ENCODE data around the gene ACY1.
A peak's percentile ranks its signal among the peaks of the same experiment; 100 is the strongest.

The ACY1 gene

GRCh38 chr3:51983578-51984268 lies 388 bp downstream of the ACY1 start:
- Histone ChIP-seq H3K4me3 (replicated peaks; ENCODE audit: insufficient read depth, low read length) (peak overlapping the region; percentile 66), H3K27me3 (ENCODE audit: insufficient read depth, poor library complexity, severe bottlenecking) (no peaks in the 10 kb centered on the region), H3K27ac (replicated peaks) (peak overlapping the region; percentile 78)
- DNase-seq (ENCODE audit: low read depth in 1 of 2, low spot score in 1 of 2) = no peak
- TF ChIP-seq SPI1 (IDR thresholded peaks at IDR 0.05; ENCODE audit: borderline replicate concordance, low read depth) = no peak
- TF ChIP-seq REST (IDR thresholded peaks at IDR 0.05; ENCODE audit: insufficient replicate concordance, low read depth) = no peak
- TF ChIP-seq POLR2AphosphoS5 (IDR thresholded peaks at IDR 0.05; ENCODE audit: low read depth) = no peak
- TF ChIP-seq CTCF (IDR thresholded peaks at IDR 0.05; ENCODE audit: insufficient read depth, low read length) = no peak
- TF ChIP-seq GABPA (IDR thresholded peaks at IDR 0.05; ENCODE audit: low read depth) = no peak

GRCh38 chr3:51984269-51984647 lies 923 bp downstream of the ACY1 start:
- Histone ChIP-seq H3K27ac (replicated peaks) (no peak overlapping the region), H3K27me3 (ENCODE audit: insufficient read depth, poor library complexity, severe bottlenecking) (no peaks in the 10 kb centered on the region), H3K4me3 (replicated peaks; ENCODE audit: insufficient read depth, low read length) (no peak overlapping the region)
- DNase-seq (ENCODE audit: low read depth in 1 of 2, low spot score in 1 of 2) = no peak
- no peak for TF ChIP-seq REST (IDR thresholded peaks at IDR 0.05; ENCODE audit: insufficient replicate concordance, low read depth)
- TF ChIP-seq CTCF (IDR thresholded peaks at IDR 0.05; ENCODE audit: insufficient read depth, low read length) = no peak
- TF ChIP-seq POLR2AphosphoS5 (IDR thresholded peaks at IDR 0.05; ENCODE audit: low read depth) = no peak
- no peak for TF ChIP-seq GABPA (IDR thresholded peaks at IDR 0.05; ENCODE audit: low read depth)
- no peak for TF ChIP-seq SPI1 (IDR thresholded peaks at IDR 0.05; ENCODE audit: borderline replicate concordance, low read depth)

- no peak overlapping the region for H3K4me3 ChIP-seq (replicated peaks; ENCODE audit: insufficient read depth, low read length)
- no peak for DNase-seq (ENCODE audit: low read depth in 1 of 2, low spot score in 1 of 2)
- H3K27me3 ChIP-seq (ENCODE audit: insufficient read depth, poor library complexity, severe bottlenecking) = no peaks in the 10 kb centered on the region
- no peak overlapping the region for H3K27ac ChIP-seq (replicated peaks)
- no peak for TF ChIP-seq SPI1 (IDR thresholded peaks at IDR 0.05; ENCODE audit: borderline replicate concordance, low read depth)
- TF ChIP-seq CTCF (IDR thresholded peaks at IDR 0.05; ENCODE audit: insufficient read depth, low read length) = no peak
- no peak for TF ChIP-seq GABPA (IDR thresholded peaks at IDR 0.05; ENCODE audit: low read depth)
- TF ChIP-seq REST (IDR thresholded peaks at IDR 0.05; ENCODE audit: insufficient replicate concordance, low read depth) = no peak
- TF ChIP-seq POLR2AphosphoS5 (IDR thresholded peaks at IDR 0.05; ENCODE audit: low read depth) = no peak
Measured at GRCh38 chr3:51985063-51985462, 1.7 kb downstream of the ACY1 start.
